HepG2 (cell line): ENCODE measurements around the gene ARRDC1. TPM values are rescaled to one million over a fixed set of nuclear protein-coding genes. Genes with fewer than 3 reads are reported as not detected.

Source experiments
- AHR ChIP-seq: IDR thresholded peaks from 2 replicates; pipeline ENCODE4 v1.6.1; 2018; ENCODE audit warnings: missing genetic modification reagents, missing compliant biosample characterization
- BRD4 ChIP-seq: sonication (generic); formaldehyde crosslinking; IDR thresholded peaks from 2 replicates; pipeline ENCODE4 v1.4.0; 2020; ENCODE audit warnings: missing genetic modification reagents
- CREB3 ChIP-seq: sonication (generic); formaldehyde crosslinking; IDR thresholded peaks from 2 replicates; pipeline ENCODE4 v1.5.0; 2020; ENCODE audit warnings: missing genetic modification reagents
- DNMT1 ChIP-seq: sonication (generic); formaldehyde crosslinking; IDR thresholded peaks from 2 replicates; pipeline ENCODE4 v1.5.1; 2020; ENCODE audit warnings: mild to moderate bottlenecking, missing genetic modification reagents
- EHMT2 ChIP-seq: fragments of 200-600 bp; sonication (generic); IDR thresholded peaks from 2 replicates; pipeline ENCODE4 v1.7.0; 2017; ENCODE audit warnings: antibody characterized with exemption, low read depth, low read length, borderline replicate concordance
- ESRRA ChIP-seq: sonication (generic); formaldehyde crosslinking; IDR thresholded peaks from 2 replicates; pipeline ENCODE4 v1.5.1; 2020; ENCODE audit warnings: mild to moderate bottlenecking, low read depth, missing genetic modification reagents
- PAWR ChIP-seq: sonication (generic); formaldehyde crosslinking; IDR thresholded peaks from 2 replicates; pipeline ENCODE4 v1.4.0; 2020; ENCODE audit warnings: missing genetic modification reagents, mild to moderate bottlenecking, borderline replicate concordance
- ZNF207 ChIP-seq: fragments of 450-650 bp; IDR thresholded peaks from 2 replicates; pipeline ENCODE4 v1.6.1; 2016; ENCODE audit warnings: antibody characterized with exemption, borderline replicate concordance
- ZNF350 ChIP-seq: sonication (generic); formaldehyde crosslinking; IDR thresholded peaks from 2 replicates; pipeline ENCODE4 v1.4.0; 2020; ENCODE audit warnings: mild to moderate bottlenecking, low read depth, missing genetic modification reagents, borderline replicate concordance
- ZNF761 ChIP-seq: sonication (generic); formaldehyde crosslinking; conservative IDR thresholded peaks from 2 replicates; pipeline ENCODE4 v1.4.0; 2020; ENCODE audit warnings: mild to moderate bottlenecking, missing genetic modification reagents
- ZNF772 ChIP-seq: sonication (generic); formaldehyde crosslinking; IDR thresholded peaks from 2 replicates; pipeline ENCODE4 v1.5.0; 2020; ENCODE audit warnings: mild to moderate bottlenecking, missing genetic modification reagents
- ZNF773 ChIP-seq: sonication (generic); formaldehyde crosslinking; IDR thresholded peaks from 2 replicates; pipeline ENCODE4 v1.4.0; 2020; ENCODE audit warnings: missing genetic modification reagents, borderline replicate concordance
- ZSCAN30 ChIP-seq: sonication (generic); formaldehyde crosslinking; IDR thresholded peaks from 2 replicates; pipeline ENCODE4 v1.5.0; 2020; ENCODE audit warnings: mild to moderate bottlenecking, missing genetic modification reagents
- polyA plus RNA-seq, 8 experiments: library from polyadenylated mRNA; depleted of rRNA in 3 of 8; stranded (reverse) in 7 of 8; unstranded in 1 of 8; fragments of >200 nt; fragmentation: Illumina TruSeq in 4 of 8; extraction: Trizol in 4 of 8; gene quantifications; 2 replicates each; pipeline versions ENCODE4 v1.2.1 to v1.2.3, GENCODE V29; 2011 to 2016; ENCODE audit warnings: low read depth in 4 of 8, missing spikeins in 1 of 8, mixed read lengths in 1 of 8; ENCODE audit not compliant: insufficient read depth in 1 of 8
- total RNA-seq, 5 experiments: library from RNA; depleted of rRNA; stranded (reverse); fragments of >200 nt; fragmentation: Illumina TruSeq; extraction: Trizol; gene quantifications; 2 replicates each; pipeline ENCODE4 v1.2.3, GENCODE V29; 2016; ENCODE audit warnings: low read depth in 1 of 5
- TF ChIP-seq, protein P1 (sequence below): sonication (generic); formaldehyde crosslinking; conservative IDR thresholded peaks from 2 replicates; pipeline ENCODE4 v1.4.0; 2020; ENCODE audit warnings: missing genetic modification reagents
- TF ChIP-seq, protein P2 (sequence below): sonication (generic); formaldehyde crosslinking; IDR thresholded peaks from 2 replicates; pipeline ENCODE4 v1.5.0; 2020; ENCODE audit warnings: mild to moderate bottlenecking, missing genetic modification reagents
- TF ChIP-seq, protein P3 (sequence below): sonication (generic); formaldehyde crosslinking; IDR thresholded peaks from 2 replicates; pipeline ENCODE4 v1.4.0; 2020; ENCODE audit warnings: missing genetic modification reagents, mild to moderate bottlenecking, borderline replicate concordance
- TF ChIP-seq, protein P4 (sequence below): sonication (generic); formaldehyde crosslinking; IDR thresholded peaks from 2 replicates; pipeline ENCODE4 v1.4.0; 2020; ENCODE audit warnings: missing genetic modification reagents

Gene ARRDC1
- total and polyA plus RNA-seq, 2 of the 13 experiments (the other 11 are each of a cell fraction or from before 2014, with no cell fraction given): 21.7 to 44.4 TPM

GRCh38 chr9:137618105-137619067 lies 12.9 kb downstream of the ARRDC1 start, which contains the start of gene EHMT1 (continued):
- TF ChIP-seq, protein P1, sequence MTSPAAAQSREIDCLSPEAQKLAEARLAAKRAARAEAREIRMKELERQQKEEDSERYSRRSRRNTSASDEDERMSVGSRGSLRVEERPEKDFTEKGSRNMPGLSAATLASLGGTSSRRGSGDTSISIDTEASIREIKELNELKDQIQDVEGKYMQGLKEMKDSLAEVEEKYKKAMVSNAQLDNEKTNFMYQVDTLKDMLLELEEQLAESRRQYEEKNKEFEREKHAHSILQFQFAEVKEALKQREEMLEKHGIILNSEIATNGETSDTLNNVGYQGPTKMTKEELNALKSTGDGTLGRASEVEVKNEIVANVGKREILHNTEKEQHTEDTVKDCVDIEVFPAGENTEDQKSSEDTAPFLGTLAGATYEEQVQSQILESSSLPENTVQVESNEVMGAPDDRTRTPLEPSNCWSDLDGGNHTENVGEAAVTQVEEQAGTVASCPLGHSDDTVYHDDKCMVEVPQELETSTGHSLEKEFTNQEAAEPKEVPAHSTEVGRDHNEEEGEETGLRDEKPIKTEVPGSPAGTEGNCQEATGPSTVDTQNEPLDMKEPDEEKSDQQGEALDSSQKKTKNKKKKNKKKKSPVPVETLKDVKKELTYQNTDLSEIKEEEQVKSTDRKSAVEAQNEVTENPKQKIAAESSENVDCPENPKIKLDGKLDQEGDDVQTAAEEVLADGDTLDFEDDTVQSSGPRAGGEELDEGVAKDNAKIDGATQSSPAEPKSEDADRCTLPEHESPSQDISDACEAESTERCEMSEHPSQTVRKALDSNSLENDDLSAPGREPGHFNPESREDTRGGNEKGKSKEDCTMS (CRISPR knock-in tag): no peak
- TF ChIP-seq ZNF773 (no peak), ZNF772 (CRISPR knock-in tag) (peak; percentile 63; the same call in 1 of the 2 replicates), PAWR (CRISPR knock-in tag) (no peak), AHR (CRISPR knock-in tag) (no peak), CREB3 (CRISPR knock-in tag) (no peak; the same call in 1 of the 2 replicates), ZNF761 (CRISPR knock-in tag) (no peak), BRD4 (CRISPR knock-in tag) (no peak), EHMT2 (no peak), ZNF350 (peak; percentile 77), DNMT1 (CRISPR knock-in tag) (no peak), ESRRA (CRISPR knock-in tag) (no peak), ZNF207 (no peak), ZSCAN30 (CRISPR knock-in tag) (no peak)
- TF ChIP-seq, protein P2, sequence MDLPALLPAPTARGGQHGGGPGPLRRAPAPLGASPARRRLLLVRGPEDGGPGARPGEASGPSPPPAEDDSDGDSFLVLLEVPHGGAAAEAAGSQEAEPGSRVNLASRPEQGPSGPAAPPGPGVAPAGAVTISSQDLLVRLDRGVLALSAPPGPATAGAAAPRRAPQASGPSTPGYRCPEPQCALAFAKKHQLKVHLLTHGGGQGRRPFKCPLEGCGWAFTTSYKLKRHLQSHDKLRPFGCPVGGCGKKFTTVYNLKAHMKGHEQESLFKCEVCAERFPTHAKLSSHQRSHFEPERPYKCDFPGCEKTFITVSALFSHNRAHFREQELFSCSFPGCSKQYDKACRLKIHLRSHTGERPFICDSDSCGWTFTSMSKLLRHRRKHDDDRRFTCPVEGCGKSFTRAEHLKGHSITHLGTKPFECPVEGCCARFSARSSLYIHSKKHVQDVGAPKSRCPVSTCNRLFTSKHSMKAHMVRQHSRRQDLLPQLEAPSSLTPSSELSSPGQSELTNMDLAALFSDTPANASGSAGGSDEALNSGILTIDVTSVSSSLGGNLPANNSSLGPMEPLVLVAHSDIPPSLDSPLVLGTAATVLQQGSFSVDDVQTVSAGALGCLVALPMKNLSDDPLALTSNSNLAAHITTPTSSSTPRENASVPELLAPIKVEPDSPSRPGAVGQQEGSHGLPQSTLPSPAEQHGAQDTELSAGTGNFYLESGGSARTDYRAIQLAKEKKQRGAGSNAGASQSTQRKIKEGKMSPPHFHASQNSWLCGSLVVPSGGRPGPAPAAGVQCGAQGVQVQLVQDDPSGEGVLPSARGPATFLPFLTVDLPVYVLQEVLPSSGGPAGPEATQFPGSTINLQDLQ: 0 out of 2 replicates have a peak, but pooled peaks have one; percentile 57
- TF ChIP-seq, protein P3, sequence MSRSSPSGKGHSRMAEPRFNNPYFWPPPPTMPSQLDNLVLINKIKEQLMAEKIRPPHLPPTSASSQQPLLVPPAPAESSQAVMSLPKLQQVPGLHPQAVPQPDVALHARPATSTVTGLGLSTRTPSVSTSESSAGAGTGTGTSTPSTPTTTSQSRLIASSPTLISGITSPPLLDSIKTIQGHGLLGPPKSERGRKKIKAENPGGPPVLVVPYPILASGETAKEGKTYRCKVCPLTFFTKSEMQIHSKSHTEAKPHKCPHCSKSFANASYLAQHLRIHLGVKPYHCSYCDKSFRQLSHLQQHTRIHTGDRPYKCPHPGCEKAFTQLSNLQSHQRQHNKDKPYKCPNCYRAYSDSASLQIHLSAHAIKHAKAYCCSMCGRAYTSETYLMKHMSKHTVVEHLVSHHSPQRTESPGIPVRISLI (CRISPR knock-in tag): no peak
- TF ChIP-seq, protein P4, sequence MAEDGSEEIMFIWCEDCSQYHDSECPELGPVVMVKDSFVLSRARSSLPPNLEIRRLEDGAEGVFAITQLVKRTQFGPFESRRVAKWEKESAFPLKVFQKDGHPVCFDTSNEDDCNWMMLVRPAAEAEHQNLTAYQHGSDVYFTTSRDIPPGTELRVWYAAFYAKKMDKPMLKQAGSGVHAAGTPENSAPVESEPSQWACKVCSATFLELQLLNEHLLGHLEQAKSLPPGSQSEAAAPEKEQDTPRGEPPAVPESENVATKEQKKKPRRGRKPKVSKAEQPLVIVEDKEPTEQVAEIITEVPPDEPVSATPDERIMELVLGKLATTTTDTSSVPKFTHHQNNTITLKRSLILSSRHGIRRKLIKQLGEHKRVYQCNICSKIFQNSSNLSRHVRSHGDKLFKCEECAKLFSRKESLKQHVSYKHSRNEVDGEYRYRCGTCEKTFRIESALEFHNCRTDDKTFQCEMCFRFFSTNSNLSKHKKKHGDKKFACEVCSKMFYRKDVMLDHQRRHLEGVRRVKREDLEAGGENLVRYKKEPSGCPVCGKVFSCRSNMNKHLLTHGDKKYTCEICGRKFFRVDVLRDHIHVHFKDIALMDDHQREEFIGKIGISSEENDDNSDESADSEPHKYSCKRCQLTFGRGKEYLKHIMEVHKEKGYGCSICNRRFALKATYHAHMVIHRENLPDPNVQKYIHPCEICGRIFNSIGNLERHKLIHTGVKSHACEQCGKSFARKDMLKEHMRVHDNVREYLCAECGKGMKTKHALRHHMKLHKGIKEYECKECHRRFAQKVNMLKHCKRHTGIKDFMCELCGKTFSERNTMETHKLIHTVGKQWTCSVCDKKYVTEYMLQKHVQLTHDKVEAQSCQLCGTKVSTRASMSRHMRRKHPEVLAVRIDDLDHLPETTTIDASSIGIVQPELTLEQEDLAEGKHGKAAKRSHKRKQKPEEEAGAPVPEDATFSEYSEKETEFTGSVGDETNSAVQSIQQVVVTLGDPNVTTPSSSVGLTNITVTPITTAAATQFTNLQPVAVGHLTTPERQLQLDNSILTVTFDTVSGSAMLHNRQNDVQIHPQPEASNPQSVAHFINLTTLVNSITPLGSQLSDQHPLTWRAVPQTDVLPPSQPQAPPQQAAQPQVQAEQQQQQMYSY: peak; percentile 35; the same call in 1 of the 2 replicates
